HG02610 (cell line): ENCODE data around the gene KCNB1.

Experiments
- ATAC-seq: cut with Tn5 transposase; IDR thresholded peaks from one replicate; pipeline ENCODE4 v1.9.1; 2021; ENCODE audit warnings: mild to moderate bottlenecking, moderate library complexity; ENCODE audit not compliant: unreplicated experiment

Gene KCNB1

DNA sequence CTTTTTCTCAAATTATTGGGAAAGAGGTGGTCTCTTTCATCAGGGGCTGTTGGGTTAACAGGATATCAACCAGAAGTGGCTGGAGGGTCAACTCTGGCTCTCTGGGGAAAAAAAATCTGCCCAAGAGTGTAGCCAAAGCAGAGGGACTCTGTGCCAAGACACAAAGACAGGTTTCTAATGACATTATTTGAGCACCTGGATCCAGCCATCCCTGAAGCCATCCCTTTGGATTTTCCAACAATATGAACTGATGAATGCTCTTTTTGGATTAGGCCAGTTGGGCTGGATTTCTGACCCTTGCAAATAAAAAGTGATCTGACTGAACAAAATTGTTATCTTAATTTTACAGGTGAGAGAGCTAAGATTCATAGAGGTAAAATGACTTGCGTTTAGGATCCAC is 88.7 kb downstream of the KCNB1 start:
- ATAC-seq = no peak

DNA sequence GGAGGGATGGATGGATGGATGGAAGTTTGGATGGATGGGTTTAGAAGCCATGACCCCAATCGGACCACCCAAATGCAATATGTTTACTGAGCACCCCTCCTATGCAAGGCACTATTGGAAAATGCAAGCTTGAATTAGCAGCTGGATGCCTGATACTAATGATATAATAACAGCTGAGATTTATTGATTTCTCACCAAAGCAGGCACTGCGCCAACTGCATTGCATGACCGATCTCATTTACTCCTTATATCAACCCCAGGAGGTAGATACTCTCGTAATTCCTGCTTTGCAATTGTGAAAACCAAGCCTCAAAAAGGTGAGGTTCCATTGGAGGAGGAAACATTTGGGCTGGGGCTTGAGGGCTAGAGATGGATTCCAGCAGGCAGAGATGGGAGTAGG is 89.7 kb downstream of the KCNB1 start:
- ATAC-seq = no peak

DNA sequence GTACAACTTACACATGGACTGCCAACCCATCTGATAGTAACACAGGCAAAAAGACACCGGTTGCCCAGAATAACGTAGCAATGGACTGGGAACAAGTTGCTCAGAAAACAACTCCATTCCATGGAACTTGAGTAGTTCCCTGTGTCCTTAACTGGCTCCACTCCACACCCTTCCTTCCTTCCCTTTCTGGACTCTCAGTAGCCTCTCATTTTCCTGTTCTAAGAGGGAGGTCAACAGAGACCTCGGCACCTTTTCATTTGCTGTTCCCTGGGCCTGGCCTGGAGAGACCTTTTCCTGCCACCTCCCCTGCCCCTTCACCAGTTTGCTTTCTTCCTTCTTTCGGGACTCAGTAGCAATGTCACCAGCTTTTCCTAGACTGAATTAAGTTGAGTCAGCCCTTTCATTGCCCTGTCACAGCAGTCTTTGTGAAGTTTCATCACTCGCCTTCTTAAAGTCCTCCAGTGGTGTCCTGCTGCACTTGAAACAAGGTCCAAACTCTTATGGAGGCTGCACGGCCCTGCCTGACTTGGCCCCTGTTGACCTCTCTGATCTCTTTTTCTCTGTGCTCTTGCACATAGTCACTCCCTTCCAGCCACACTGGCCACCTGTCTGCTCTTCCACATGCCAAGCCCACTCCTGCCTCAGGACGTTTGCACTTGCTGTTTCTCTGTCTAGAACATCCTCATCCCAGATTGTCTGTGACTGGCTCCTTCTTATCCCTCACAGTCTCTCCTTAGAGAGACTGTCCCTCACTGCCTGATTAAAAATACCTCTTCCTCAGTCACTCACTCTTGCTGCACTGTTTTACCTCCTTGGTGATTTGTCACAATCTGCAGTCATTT is 90.8 kb downstream of the KCNB1 start:
- no peak for ATAC-seq

DNA sequence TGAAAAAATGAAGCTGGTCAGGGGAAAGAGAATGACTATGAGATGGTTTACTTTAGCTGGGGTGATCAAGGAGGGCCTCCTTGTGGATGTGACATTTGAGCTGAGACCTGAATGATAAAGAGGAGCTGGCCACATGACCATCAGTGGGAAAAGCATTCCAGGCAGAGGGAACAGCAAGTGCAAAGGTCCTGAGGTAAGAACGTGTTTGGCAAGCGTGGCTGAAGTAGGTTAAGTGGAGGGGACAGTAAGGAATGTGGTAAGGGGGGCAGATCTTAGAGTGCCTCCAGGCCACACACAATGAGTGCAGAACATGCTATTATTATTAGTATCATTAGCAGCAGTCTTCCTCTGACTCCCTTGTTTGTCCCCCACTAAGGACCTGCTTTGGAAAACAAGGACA is 92.6 kb downstream of the KCNB1 start:
- ATAC-seq = no peak

DNA sequence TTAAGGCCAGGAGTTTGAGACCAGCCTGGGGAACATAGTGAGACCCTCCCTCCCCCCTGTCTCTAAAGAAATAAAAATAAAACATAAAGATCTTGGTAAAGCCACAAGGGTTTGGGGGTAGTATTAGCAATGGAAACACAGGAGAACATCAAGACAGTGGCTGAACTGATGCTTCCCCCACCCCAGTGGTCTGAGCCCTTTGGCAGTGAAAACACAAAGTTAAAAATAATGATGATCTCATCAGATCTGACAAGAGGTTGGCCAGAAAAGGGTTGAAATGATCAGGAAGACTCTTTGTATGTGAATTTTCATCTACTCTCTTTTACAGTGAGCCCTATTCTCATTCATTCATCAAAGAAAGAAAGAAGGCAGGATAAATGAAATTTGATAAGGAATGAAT is 93.7 kb downstream of the KCNB1 start:
- no peak for ATAC-seq

DNA sequence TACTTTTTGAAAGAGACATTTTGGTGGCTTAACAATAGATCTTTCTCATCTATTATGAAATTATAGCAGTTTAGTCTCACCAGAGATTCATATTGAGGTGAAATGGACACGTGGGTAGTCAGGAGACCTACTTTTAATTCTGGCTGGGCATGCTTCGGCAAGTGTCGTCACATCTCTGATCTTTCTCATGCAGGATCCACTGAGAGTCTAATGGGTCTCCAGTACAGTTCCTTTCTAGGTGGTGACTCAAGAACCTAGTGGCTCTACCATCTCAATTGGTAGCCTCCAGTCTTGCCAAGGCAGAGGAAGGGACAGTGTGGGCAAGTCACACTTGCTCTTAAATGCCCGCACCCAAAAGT is 94.9 kb downstream of the KCNB1 start:
- no peak for ATAC-seq

DNA sequence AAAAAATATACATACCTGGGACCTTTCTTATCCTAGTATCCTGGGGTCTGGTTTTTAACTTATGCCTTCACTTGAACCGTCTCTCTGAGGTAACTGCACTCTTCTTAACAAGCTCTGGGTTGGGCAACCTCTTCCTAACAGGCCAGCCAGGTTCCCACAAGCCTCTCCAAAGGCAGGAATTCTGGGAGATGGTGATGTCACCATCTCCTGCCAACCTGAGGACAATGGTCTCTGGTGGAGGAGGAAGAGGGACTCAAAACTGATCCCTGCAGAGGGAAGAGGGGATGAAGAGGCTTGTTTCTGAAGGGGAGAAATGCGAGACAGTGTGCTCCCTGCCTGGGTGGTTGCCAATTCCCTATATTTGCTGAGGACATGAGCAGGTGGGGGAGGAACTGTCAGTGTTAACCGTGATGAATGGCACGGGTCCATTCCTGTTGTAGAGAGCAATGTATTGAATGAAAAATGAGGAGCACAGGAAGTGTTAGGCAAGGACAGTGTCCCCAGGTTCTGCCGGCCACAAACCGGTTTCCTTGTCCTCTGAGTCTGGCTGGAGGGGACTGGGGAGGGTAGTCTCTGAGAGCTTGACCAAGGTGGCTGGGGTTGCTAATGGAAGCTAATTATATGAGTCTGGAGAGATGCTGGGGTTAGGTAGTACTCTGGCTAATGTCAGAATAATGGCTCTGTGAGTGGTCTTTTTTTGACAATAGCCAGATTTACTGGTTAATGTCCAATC is 95.5 kb downstream of the KCNB1 start:
- ATAC-seq = no peak

DNA sequence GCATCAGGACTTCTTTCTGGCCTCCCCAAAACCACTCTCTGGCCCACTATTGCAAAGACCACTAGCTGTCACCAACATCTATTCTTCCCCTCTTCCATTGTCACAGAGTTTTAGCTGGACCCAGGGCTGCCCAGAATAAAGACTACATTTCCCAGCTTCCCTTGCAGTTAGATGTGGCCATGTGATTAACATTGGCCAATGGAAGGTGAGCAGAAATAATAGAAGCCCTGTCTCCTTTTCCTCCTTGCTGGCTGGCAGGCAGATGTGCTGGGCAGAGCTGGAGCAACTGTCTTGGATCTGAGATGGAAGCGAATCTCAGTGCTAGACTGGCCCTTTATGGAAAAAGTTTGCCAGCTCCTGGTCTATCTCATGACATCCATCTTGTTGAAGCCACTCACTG is 97.0 kb downstream of the KCNB1 start:
- no peak for ATAC-seq

DNA sequence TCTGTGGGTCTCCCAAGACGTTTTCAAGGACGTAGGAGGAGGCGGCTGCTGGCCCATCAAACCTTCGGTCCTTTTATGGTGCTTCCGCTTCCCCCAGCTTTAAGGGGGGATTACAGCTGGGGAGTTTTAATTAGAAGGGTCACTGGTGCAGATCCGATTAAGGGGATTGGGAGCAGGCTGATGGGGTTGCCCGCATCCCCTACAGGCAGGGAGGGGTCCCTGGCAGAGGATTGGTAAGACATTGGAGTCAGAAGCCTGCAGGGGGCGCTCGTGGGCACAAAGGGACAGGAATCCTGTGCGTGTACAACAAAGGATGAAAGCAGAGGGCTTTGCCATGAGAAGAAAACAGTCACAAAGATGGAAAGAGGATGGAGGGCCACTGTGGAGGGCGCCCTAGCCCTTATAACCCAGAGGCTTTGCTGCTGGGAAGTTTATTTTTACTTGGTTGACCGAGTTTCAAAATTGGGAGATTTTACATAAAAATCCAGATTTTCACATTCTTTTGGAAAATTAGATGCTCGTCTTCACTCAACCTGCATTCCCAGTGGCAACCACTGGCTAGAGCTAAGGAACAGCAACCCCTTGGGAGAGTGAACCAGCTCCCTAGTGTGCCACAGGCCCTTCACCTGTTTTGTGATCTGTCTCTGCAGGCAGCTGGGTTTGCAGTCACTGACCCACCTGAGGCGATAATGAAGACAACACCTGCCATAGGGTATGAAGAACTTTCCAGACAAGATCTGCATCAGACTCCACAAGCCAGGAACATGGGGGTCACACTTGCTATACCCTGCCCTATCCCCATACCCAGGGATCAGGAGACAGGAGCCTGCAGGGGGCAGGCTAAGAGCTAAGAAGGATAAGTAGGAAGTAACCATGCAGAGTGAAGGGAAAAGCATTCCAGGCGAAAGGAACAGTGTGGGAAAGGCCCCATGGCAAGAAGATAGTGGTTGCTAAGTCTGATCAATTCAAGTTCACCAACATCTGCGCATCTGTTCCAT is 97.7 kb downstream of the KCNB1 start:
- no peak for ATAC-seq

DNA sequence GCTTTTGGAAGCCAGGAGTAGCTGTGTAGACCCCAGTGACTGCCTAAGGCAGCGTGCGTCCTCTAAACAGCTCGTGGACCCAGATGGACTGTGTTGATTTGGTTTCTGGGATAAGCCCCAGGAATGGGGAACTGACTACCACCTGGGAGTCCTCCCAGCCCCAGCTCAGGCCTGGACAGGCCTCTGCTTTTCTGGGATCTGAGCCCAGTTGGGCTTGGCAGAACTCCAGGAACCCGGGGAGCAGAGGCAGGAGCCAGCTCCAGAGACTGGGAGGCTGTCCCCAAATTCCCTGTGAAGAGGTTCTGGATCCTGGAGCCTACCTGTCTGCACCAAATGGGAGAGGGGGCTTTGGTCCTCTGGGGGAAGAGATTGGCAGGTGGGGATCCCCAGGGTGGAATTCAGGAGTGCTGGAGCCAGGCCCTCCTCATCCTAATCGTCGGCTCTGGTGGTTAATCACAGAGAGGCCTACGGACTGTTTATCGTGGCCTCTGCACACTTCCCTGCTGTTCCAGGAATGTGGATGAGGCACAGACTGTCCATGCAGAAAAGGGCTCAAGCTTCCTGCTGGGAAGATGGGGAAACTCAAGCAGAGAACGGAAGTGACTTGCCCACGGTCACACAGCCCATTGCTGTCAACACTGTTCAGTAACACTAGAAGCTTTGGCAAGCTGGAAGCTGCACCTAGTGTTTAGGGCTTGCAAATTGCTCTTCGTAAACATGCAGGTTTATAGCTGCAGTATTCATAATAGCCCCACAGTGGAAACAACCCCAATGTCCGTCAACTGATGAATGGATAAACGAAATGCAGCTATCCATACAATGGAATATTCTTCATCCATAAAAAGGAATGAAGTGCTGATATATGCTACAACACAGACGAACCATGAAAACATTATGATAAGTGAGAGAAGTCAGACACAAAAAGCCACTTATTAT is 100.6 kb downstream of the KCNB1 start:
- ATAC-seq = no peak

DNA sequence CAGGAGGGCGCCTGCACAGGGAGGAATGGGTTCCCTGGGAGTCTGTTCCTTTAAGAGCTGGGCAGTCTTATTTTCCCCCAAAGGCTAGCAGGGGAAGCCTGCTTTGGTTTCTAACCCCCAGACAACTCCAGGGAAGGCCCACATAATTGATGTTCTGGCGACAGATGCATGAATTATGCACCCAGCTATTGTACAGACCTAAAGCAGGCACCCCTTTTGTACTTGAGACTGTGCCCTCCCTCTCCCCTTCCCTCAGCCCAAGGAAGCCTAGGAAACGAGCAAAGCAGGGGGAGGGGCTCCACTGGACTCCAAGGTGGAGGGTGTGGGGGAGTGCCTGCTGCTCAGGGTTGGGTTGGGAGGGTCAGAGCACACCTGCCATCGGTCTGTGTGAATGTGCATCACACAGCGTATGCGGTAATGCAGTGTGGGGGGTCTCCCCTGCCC is 102.1 kb downstream of the KCNB1 start:
- no peak for ATAC-seq

DNA sequence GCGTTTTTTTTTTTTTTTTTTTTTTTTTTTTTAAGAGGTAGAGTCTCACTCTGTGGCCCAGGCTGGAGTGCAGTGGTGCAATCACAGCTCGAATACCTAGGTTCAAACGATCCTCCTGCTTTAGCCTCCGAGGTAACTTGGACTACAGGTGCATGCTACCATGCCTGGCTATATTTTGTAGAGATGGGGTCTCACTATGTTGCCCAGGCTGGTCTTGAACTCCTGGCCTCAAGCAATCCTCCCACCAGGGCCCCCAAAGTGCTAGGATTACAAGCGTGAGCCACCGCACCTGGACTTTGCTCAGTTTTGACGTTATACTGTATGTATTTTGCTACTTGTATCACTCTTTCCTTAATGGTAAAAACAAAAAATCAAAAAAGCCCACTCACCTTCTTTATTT is 103.1 kb downstream of the KCNB1 start:
- no peak for ATAC-seq

DNA sequence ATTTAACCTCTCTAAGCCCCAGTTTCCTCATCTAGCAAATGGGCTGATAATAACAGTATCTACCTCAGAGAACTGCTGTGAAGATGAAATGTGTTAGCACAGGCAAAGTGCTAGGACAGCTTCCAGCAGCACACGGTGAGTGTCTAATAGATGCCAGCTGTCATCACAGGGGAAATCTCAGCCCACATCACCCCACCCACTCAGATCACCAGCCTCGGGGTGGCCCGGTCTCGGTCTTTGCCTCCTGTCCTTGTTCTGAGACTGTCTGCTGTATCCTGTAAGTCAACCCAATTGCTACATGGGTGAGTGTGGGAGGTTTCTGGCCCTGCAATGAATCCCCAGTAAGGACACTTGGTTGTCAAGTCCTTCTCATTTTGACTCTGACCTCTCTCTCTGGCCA is 105.1 kb downstream of the KCNB1 start:
- ATAC-seq = no peak

DNA sequence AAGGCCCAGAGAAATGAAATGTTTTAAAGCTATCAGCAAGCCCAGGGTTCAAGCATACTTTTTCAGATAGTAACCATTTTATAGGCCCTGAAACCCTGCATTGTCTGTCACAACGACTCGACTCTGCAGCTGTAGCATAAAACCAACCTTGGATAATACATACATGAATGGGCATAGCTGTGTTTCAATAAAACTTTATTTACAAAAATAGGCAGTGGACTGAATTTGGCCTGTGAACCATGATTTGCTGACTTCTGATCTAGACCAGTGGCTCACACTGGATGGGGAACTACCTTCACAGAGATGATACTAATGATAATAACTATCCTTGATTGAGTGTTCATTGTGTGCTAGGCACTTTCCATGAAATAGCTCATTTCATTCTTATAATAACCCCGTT is 107.3 kb downstream of the KCNB1 start:
- ATAC-seq = no peak

DNA sequence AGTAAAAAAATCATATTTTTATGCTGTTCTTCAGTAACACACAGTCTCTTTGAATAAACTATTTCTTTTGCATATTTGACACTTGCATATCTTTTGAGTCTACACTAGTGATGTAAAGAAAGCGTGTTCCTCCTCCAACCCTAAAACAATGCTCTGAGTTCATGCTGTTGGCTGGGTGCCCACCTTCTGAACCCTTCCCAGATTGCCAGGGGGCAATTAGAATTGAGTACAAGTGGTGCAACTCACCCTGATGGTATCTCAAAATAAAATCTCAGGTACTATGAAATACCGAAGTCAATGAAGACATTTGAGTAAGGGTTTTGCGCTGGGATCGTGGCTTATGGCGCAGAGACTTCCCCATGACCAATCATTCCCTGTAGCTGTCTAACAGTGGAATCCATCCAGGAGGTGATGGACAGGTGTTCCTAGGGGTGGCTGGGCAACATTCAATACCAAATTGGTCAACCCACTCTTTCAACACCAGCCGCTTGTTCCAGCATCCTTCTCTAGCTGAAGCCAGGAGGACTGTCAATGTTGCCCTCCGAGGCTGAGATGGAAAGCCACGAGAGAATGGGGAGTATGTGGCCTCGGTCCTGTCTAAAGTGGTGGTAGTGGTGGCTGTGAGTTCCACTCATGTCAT is 110.3 kb downstream of the KCNB1 start:
- no peak for ATAC-seq

DNA sequence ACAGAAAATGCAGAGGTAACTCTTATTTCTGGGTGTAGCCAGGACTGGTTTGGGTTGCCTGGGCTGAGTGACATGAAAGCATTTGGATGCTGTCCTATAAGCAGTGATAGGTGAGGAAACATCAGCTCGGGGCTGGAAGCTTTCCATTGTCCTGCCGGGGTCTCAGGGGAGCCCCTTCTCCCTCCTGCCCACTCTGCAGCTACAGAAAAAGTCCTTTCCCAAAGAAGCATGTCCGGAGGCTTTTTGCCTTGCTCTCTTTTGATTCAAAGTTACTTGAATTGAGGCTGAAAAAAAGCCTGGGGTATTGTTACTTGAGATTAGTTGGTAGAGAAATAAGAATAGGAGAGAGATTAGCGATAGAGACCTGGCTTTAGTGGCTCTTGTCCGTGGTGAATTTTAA is 113.9 kb downstream of the KCNB1 start:
- no peak for ATAC-seq

DNA sequence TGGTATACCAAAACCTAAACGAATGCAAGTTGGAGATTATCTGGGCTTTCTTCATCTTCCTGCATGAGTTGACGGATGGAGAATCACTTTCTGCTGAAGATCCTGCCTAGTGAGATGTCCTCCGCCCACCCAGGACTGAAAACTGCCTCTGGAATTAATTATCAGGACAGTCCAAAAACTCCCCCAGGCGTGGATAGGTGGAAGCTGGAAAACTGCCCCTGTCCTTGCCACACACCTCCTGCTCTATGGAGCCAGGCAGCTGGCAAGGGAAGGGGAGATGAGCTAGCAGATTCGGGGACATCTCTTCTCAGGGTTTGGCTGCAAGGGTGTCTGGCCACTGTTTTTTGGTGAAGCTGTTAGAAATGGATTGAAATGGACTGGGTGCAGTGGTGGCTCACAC is 115.4 kb downstream of the KCNB1 start:
- no peak for ATAC-seq

DNA sequence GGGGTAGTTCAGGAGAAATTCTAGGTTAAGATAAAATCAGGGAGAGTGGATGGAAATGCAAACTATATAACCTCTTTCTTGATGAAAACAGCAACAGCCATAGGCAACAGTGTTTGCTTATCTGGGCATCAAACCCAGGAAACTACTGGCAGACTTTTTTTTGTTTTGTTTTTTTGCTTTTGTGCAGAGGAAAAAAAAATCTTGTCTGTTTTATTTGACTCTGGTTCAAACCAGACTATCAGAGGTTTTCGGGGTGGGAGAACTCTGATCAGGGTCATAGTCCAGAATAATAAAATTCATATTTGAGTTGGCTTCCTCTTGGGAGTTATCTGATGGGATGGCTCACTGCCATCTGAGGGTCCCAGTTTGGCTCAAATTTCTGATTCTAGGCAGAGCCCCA is 115.8 kb downstream of the KCNB1 start:
- ATAC-seq = no peak

DNA sequence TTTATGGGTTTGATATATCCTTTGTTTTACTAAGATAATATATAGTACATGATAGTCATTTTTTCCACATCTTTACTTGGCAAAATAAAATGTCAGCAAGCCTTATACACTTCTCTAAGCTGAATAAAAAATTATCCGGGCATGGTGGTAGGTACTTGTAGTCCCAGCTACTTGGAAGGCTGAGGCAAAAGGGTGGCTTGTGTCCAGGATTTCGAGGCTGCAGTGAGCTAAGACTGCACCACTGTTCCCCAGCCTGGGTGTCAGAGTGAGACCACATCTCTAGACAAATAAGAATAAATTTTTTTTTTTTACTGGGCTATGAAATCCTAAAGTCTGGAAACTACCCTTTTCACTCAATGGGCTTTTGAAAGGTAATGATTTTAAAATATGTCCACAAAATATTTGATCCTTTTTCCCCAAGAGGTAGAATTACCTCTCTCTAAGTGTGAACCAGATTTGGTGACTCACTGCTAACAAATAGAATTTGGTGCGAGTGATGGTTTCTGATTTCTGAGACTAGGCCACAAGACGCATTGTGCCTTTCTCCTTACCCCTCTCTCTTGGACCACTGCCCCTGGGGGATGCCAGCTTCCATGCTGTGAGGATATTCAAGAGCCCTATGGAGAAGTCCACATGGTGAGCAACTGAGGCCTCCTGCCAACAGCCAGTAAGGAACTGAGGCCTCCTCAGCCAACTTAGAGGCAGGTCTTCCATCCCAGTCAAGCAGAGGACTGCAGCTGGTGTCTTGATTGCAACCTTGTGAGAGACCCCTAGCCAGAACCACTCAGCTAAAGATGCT is 120.4 kb downstream of the KCNB1 start:
- no peak for ATAC-seq
